Sciatic nerve (tissue), 2 donors: ENCODE results near the gene SPAAR. TPM values are rescaled to one million over a fixed set of nuclear protein-coding genes. Genes with fewer than 3 reads are reported as not detected.
"Not testable (repeated sequence)": the region's sequence is repeated elsewhere in the genome, so short reads cannot be mapped to it uniquely, and the experiment has no call there.

Source experiments
- ATAC-seq: fragments of 200-7000 bp; cut with Tn5 transposase; one replicate; pipeline ENCODE4 v1.9.1; 2020; ENCODE audit warnings: mild to moderate bottlenecking, moderate library complexity
- DNase-seq: peaks from one replicate; pipeline ENCODE4 v3.0.0-alpha.2; 2020; ENCODE audit warnings: low spot score
- intact Hi-C: fragments of 100-400 bp; cut with DNase I; formaldehyde crosslinking; loops from one replicate; pipeline ENCODE4 v1.14.2; 2022
- total RNA-seq: library from RNA; stranded (reverse); fragmentation: NEBNext Ultra II Directional; extraction: Animal tissue kit (Norgen Biotek cat#: 25700); gene quantifications from one replicate; pipeline ENCODE4 v1.2.1, GENCODE V29; 2021
- donor health status: DM: no; HTN: no; CAD: no.
- donor health status: DM: no; HTN: no; CAD: no.

SPAAR gene, protein sequence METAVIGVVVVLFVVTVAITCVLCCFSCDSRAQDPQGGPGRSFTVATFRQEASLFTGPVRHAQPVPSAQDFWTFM
- 5.8 TPM for total RNA-seq

DNA sequence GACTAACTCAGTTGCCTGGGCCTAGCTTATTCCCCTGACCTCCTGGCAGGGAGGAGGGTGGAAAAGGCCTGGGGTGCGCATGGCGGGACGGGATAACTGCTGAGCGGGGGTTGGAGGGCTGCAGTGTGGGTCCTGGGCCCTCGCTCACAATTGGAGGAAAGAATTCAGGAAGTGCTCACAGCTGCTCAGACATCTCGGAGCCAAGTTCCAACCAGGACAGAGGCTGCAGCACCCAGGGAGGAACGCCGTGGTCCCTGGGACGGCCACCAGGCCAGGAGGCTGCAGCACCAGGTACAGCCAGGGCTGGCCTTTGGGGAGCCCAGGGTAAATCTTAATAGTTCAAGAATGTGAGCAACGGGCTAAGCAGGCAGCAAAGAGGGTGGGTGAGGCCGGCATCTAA lies at the start of gene SPAAR:
Gene SPAAR (plus strand): TSS at position 217 of the 400 bp plus-strand sequence. CDS start 974 bp downstream, outside the sequence.
- DNase-seq, result no peak
- ATAC-seq, result no peak
- intact Hi-C loops, result no loop called here

DNA sequence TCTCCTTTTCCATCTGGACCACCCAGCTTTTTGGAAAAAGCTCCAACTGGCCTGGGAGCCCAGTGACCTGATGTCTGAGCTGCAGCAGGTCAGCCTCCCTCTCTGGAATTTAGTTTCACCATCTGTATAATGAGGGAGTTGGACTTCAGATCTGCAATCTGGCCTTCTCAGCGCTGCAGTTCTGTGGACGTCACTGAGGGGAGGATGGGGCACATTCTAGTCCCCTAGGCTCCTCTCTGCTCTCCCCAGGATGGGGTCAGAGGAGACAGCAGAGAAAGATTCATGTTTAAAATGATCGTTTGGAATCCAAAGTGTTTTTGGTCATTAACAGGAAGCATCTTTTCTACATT lies 49.3 kb upstream of the SPAAR start:
- DNase-seq, result peak; percentile 52
- intact Hi-C loops, result no loop called here
- peak; percentile 73 for ATAC-seq

DNA sequence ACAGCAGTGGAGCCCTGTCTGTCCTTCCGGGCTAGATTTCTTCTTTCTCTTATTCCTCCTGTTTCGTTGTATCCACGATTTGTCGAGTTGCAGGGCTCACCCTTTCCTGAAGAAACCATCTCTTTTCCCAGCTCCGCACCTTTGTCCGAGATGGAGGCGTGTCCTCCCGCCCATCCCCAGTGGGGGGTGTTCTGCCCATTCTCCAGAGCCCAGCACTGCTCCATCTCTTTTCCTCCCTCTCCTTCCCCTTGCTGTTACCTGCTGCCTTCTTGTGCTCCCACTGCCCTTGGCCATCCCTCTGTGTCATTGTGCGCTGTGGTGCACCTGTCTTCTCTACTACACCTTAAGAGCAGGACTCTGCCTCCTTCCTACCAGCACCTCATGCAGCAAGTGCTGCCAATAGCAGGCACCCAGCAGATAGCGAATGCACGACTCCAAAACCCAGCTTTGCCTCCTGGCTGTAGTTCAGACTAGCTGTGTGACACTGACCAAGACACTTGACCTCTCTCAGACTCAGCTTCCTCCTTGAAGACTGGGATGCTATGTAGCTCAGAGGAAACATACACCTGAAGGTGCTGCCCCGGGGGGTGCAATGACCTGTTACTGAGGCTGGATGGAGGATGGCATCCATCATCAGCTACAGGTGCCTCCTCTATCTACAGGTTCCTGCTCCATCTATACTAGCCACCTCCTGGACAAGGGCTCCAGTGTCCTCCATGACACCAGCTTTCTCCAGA lies 48.0 kb upstream of the SPAAR start:
- DNase-seq (no peak), ATAC-seq (no peak)
- intact Hi-C loops, result no loop called here

DNA sequence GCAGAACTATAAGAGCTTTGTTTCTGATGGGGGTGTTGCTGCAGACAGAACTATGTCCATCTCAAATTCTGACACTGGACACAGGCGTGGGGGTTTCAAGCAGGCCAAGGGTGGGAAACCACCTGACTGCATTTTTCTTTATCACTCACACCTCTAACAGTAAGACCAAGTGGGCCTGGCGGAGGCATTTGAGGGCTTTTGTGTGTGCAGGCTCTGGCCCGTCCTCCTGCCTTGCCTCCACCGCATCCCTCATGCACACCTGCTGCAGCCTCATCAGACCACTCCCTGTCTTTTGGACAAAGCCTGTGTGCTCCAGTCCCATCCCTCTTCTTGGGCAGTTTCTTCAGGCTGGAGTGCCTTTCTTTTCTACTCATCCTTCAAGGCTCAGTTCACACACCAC lies 47.0 kb upstream of the SPAAR start:
- ATAC-seq, result no peak
- intact Hi-C loops, result no loop called here

DNA sequence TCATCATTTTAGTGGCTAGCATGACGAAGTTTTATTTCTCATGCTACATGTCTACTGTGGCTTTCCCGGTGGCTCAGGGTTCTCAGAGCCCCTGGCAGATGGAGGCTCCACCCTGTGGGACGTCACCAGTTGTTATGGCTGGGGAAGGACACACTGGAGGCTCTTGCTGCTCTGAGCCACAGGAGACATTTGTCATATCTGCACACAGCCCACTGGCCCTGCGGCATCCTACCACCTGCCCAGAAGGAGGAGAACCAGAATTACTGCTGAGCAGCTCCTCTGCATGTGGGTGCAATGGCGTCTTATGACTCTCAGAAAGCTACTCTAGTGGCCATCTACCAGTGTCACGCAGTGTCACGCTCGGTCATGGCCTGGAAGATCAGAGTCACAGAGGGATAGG lies 45.7 kb upstream of the SPAAR start:
- intact Hi-C loops, result no loop called here
- peak; percentile 28 for DNase-seq
- ATAC-seq, result no peak

More for the DNA sequence above, 47.0 kb upstream of the SPAAR start:
- no peak for DNase-seq

DNA sequence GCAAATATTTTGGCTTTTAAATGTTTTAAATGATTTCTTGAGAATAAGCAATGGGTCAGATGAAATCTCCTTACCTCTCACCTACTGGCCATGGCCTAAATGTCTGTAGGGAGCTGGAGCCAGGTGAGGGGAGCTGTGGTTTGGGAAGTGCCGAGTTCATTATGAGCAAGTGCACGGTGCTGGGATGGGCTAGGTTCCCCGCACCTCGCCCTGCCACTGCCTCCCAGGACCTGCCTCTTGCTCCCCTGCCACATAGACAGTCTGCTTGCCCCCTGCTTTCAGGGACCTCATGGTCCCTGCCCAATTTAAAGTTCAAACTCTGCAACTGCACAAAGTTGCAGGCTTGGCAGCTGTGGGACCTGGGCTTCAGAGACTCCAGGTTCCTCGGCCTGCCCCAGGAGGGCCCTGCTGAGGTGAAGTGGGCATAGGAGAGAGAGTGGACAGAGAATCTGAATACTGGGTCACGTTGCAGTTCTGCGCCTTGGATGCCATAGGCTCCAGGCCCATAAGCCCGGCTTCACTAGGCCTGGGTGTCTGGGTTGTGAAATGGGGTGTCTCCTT lies 44.5 kb upstream of the SPAAR start:
- intact Hi-C loops, result no loop called here
- DNase-seq (no peak), ATAC-seq (no peak)

DNA sequence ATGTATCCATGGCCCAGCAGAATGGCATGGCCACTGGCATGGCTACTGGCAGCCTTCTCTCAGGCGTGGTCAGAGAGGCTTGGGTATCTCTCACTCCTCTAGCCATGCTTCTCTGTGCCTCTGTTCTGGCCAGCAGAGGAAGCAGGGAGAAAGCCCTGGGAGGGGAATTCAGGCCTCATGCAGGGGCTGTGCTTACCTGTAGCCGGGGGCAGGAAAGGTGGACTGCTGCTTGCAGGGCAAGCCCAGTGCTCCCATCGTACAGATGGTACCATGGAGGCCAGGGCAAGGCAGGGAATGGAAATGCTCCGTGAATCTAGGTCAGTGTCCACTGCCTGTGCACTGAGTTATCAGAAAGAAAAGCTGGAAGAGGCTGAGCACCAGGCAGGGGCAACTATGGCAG lies 41.8 kb upstream of the SPAAR start:
- no peak for ATAC-seq
- no peak for DNase-seq
- intact Hi-C loops, result no loop called here

DNA sequence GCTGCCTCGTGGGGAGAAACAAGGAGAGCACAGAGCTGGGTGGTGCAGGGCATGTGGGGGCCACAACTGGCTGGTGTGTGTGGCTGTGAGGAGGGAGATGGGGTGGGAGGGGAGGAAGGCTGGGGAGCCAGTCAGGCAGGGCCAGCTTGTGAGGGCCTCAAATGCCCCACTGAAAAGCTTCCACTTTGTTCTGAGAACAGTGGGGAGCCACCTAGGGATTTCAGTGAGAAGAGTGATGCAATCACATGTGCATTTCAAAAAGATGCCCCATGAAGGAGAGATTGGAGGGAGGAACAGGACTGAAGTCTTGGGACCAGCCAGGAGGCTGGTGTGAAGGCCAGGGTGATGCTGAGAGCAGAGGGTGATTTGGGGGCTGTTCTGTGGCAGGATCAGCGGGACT lies 40.4 kb upstream of the SPAAR start:
- no peak for DNase-seq
- intact Hi-C loops, result no loop called here
- no peak for ATAC-seq

DNA sequence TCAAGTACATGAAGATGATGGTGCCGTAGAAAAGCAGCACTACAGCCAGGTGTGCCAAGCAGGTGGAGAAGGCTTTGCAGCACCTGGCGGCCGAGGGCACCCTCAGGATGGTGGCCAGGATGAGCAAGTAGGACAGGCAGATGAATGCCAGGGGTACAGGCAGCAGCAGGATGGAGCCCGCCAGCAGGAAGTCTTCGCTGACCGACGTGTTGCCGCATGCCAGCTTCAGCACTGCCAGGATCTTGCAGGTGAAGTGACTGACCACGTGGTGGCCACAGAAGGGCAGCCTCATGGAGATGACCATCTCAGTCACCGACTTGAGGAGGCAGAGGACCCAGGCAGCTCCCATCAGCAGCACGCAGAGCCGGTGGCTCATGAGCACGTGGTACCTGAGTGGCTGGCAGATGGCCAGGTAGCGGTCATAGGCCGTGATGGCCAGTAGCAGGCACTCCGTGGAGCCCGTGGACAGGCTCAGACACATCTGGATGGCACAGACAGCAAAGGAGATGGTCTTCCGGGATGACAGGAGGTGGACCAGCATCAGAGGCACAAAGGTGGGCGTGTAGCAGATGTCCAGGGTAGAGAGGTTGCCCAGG lies 39.6 kb upstream of the SPAAR start:
- ATAC-seq (no peak), DNase-seq (no peak)
- intact Hi-C loops, result no loop called here

DNA sequence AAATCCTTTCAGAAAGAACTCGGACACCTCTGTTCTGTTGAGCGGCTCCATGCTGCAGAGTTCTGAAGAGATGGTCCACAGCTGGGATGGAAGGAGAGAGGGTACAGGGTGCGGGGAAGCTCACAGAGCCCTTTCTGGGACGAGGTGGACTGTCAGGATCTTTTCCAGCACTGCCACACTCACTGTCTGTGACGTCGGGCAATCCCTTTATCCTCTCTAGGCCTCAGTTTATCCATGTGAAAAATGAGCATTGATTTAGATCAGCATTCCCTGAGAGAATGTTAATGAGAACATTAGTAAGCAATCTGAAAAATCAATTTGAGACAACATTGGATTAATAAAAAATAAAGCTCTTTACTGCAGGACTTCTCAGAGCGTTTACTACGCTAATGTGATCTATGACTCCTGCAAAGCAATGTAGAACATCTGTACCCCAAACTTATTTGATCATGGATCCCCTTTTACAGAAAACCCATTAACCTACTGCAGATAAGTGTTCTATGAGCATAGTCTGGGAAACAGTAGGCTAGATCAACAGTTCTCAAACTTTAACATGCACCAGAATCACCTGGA lies 38.9 kb upstream of the SPAAR start, which contains the start of gene OR13J1:
Gene OR13J1 (minus strand): TSS at position 51 of the 573 bp plus-strand sequence. CDS start 0 bp downstream, at position 51.
- intact Hi-C loops, result no loop called here
- DNase-seq (no peak), ATAC-seq (no peak)

DNA sequence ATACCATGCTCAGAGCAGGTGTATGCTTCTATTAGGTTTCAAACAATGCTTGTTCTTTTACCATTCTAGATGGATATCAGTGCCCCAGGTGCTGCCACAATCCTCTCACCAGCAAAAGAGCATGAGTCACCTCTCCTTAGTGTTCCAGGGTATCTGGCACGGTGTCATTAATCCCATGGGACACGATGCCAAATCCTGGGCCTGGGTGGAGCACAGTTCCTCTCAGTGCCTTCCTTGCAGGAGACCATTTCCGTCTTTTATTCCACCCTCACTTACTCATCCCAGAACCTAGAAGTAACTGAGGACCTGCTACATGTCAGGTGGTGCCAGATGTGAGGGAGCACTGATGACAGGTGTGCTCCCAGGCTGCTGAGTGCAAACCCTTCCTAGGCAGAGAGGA lies 37.7 kb upstream of the SPAAR start:
- ATAC-seq, result no peak
- intact Hi-C loops, result no loop called here
- no peak for DNase-seq

DNA sequence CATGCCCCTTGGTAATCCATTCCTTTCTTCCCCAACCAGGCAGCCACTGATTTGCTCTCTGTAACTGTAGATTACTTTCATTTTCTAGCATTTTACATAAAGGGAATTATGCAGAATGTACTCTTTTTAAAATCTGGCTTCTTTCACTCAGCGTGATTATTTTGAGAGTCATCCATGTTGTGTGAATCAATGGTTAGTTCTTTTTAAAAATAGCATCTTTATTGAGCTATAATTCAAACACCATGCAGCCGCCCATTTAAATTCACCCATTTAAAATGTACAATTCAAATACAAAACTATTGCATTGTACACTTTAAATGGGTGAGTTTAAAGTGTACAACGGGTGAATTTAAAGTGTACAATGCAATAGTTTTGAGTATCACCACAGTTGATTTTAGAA lies 36.8 kb upstream of the SPAAR start:
- ATAC-seq (no peak), DNase-seq (no peak)
- intact Hi-C loops, result no loop called here

DNA sequence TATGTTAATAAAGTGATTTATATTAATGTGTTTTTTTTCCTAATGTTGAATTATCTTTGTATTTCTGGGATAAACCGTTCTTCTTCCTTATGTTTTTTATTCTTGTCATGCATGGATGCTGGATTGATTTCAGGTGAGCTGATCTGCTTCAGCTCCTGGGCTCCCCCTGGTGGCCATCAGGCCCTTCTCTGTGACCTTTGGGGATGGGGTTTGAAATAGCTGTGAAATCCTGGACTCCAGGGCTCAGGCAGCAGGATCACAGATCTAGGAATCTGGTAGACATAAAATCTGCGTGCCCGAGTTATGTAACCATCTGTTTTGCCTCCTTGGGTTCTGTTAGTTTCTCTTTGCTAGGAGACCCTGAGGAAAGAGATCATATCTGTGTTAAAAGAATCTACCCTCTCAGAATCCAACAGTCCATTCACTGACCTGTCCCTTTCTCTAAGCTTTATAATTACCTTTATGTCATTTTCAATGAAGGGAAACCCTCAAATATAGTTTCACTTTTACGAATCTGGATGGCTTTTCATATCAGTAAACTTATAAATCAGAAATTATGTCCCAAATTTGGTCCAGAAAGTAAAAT lies 26.9 kb upstream of the SPAAR start:
- DNase-seq (peak; percentile 92), ATAC-seq (peak; percentile 97)
- intact Hi-C loops, result loop anchor here (5.0 kb wide), 1 partner anchor 90 kb away; the partner anchor contains the start of gene NPR2

DNA sequence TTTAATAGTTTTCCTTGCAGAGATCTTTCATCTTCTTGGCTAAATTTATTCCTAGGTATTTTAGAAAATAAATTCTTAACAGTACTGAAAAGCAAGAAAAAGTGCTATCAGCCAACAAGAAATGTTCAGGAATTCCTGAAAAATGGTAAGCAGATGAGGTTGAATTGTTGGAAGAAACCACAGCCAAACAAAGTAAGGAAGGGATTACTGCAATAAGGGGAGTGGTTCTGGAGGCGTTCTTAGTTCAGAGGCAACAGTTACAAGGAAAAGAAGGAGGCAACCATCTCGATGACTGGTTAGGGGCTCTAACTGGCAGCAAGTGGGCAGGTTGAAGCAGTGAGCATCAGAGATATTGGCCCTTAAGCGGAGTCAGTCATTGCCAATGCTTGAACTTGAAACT lies 26.3 kb upstream of the SPAAR start:
- DNase-seq, result no peak
- intact Hi-C loops, result loop anchor here (5.0 kb wide), 1 partner anchor 91 kb away; the partner anchor contains the start of gene NPR2
- ATAC-seq, result peak; percentile 81

DNA sequence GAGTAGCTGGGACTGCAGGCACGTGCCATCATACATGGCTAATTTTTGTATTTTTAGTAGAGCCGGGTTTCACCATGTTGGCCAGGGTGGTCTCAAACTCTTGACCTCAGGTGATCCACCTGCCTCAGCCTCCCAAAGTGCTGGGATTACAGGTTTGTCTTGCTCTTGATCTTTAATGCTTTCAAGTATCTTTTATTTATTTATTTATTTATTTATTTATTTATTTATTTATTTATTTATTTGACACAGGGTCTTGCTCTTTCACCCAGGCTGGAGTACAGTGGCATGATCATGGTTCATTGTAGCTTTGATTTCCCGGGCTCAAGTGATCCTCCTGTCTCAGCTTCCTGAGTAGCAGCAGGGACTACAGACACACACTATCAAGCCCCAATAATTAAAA lies 24.4 kb upstream of the SPAAR start:
- intact Hi-C loops, result loop anchor here (5.0 kb wide), 1 partner anchor 93 kb away; the partner anchor contains the start of gene NPR2
- not testable (repeated sequence) for DNase-seq, ATAC-seq

DNA sequence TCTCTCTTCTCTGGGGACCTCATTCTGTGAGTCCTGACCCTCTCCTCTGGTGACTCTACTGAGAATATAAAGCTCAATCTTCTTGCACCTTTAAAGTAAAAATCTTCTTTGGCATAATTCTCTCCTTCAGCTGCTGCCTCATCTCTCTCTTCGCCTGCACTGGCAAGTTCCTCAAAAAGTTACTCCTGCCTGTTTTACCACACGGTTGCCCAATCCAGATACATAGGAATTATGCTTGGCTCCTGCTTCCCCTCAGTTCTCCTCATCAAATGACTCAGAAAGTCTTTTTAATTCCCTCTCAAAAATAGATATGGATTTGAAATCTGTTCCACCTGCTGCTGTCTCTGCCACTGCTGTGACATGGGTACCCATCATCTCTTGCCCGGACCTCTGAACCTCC lies 17.6 kb upstream of the SPAAR start:
- intact Hi-C loops, result no loop called here
- DNase-seq (no peak), ATAC-seq (no peak)

DNA sequence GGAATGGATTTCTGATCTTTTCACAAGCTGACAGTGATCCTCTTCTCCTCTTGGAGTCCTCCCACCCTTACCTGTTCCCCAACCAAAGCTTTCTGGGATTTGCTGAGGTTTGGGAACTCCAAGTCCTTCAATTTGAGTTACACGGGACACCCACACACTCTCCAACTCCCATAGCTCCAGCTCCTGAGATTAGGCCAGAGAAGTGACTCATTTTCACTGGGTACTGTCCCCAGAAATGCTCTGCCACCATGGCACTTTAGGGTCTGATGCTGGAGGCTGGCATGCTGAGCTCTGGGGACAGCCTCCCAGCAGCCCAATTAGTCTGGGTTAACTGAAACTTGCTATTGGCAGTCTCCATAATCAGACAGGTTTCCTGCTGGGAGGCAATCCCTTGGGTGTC lies 17.2 kb upstream of the SPAAR start:
- intact Hi-C loops, result no loop called here
- ATAC-seq, result no peak
- no peak for DNase-seq

DNA sequence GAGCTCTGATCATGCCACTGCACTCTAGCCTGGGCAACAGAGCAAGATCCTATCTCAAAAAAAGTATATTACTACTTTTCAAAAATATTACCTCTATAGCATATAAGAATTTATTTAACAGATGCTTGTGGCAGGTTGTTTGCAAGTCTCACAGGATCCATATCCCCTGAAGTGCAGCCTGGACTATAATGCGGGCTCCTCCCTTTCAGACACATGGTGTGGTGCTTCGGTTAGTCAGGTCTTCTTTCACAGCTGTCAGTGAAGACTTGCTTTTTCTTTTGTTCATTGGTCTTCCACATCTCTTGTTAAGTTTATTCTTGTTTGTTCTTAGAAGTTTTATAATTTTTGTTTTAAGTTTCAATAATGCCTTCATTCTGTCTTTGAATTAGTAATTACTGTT lies 12.7 kb upstream of the SPAAR start:
- intact Hi-C loops, result no loop called here
- DNase-seq (no peak), ATAC-seq (no peak)

DNA sequence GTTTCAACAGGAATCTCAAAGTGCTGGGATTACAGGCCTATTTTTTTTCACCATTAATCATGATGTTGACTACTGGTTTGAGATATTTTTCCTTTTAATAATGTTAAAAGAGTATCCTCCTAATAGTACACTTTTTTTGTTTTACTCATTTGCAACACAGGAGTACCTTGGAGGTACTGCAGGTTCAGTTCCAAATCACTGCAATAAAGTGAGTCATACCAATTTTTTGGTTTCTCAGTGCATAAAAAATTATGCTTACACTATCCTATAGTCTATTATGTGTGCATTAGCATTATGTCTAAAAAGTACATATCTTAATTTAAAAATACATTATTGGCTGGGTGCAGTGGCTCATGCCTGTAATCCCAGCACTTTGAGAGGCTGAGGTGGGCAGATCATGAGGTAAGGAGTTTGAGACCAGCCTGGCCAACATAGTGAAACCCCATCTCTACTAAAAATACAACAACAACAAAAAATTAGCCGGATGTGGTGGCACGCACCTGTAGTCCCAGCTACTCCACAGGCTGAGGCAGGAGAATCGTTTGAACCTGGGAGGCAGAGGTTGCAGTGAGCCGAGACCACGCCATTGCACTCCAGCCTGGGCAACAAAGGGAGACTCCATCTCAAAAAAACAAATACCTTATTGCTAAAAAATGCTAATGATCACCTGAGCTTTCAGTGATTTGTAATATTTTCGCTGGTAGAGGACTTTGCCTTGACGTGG lies 11.8 kb upstream of the SPAAR start:
- intact Hi-C loops, ATAC-seq, DNase-seq: not testable (repeated sequence)
